ENCODE measurements around the gene PBRM1.

- no peak for TF ChIP-seq CTCF (IDR thresholded peaks at IDR 0.05)
- no peak for TF ChIP-seq POLR2A (IDR thresholded peaks at IDR 0.05)
These were observed 180.7 kb downstream of the PBRM1 start for GRCh38 chr3:52504977-52505376.

Measured in stomach (tissue), 4 donors.